Heart left ventricle (tissue), 16 donors: Measurements from ENCODE around the gene MLIP. TPM values are rescaled to one million over a fixed set of nuclear protein-coding genes. Genes with fewer than 3 reads are reported as not detected.

Source experiments
- ATAC-seq, 4 donors: fragments of 200-7000 bp; cut with Tn5 transposase; one replicate each; pipeline ENCODE4 v1.9.1; 2020 to 2022; ENCODE audit warnings: moderate library complexity in 4 of 4, mild to moderate bottlenecking in 3 of 4, moderate number of reproducible peaks in 1 of 4
- DNase-seq, 5 donors: peaks; one replicate each; pipeline ENCODE4 v3.0.0-alpha.2; 2020
- H3K27ac ChIP-seq, 12 donors: fragments of 200-600 bp; sonication (generic) in 4 of 12; one replicate each; pipeline versions ENCODE4 v1.5.0 to v1.8.0; 2016 to 2022; ENCODE audit warnings: mild to moderate bottlenecking in 2 of 12
- H3K27me3 ChIP-seq, 9 donors: fragments of 200-600 bp; sonication (generic) in 2 of 9; one replicate each; pipeline versions ENCODE4 v1.5.1 to v1.8.0; 2016 to 2022; ENCODE audit warnings: mild to moderate bottlenecking in 3 of 9
- H3K36me3 ChIP-seq, 9 donors: fragments of 200-600 bp; sonication (generic) in 2 of 9; one replicate each; pipeline versions ENCODE4 v1.5.0 to v1.8.0; 2018 to 2022; ENCODE audit warnings: mild to moderate bottlenecking in 2 of 9
- H3K4me1 ChIP-seq, 12 donors: fragments of 200-600 bp; sonication (generic) in 4 of 12; one replicate each; pipeline versions ENCODE4 v1.5.0 to v1.8.0; 2016 to 2022; ENCODE audit warnings: mild to moderate bottlenecking in 3 of 12
- H3K4me3 ChIP-seq, 12 donors: fragments of 200-600 bp; sonication (generic) in 4 of 12; one replicate each; pipeline versions ENCODE4 v1.5.0 to v1.8.0; 2017 to 2022; ENCODE audit warnings: mild to moderate bottlenecking in 9 of 12, moderate library complexity in 4 of 12
- H3K9me3 ChIP-seq, 12 donors: fragments of 200-600 bp; sonication (generic) in 4 of 12; one replicate each; pipeline versions ENCODE4 v1.5.0 to v1.8.0; 2016 to 2022; ENCODE audit warnings: mild to moderate bottlenecking in 1 of 12
- CTCF ChIP-seq, 12 donors: fragments of 200-600 bp; sonication (generic) in 4 of 12; IDR thresholded peaks; one replicate each; pipeline versions ENCODE4 v1.5.0 to v1.8.0; 2018 to 2022; ENCODE audit warnings: antibody characterized with exemption in 12 of 12, mild to moderate bottlenecking in 5 of 12
- POLR2A ChIP-seq, 2 donors: fragments of 450-650 bp; IDR thresholded peaks; one replicate each; pipeline ENCODE4 v1.6.1; 2017; ENCODE audit warnings: antibody characterized with exemption in 2 of 2, mild to moderate bottlenecking in 2 of 2, moderate library complexity in 2 of 2
- WGBS, 4 donors: extraction: QIAGEN DNeasy Blood & Tissue Kit in 2 of 4; methylation state at CpG; one replicate each; pipeline versions ENCODE4 v1.1.5 to v1.1.7; 2013 to 2018; 5-methylcytosine and 5-hydroxymethylcytosine counted together
- intact Hi-C, 10 donors: fragments of 100-400 bp; cut with DNase I; formaldehyde crosslinking; loops; one replicate each; pipeline versions ENCODE4 v1.11.1 to v1.14.2; 2022
- polyA plus RNA-seq, 2 donors: library from polyadenylated mRNA; stranded (reverse); fragments of 200-250 nt; gene quantifications; one replicate each; pipeline ENCODE4 v1.2.3, GENCODE V29; 2013
- total RNA-seq, 9 donors: library from RNA; depleted of rRNA in 2 of 9; stranded (reverse); fragments of >200 nt in 2 of 9; fragmentation: NEBNext Ultra II Directional in 3 of 9; extraction: Animal tissue kit (Norgen Biotek cat#: 25700) in 3 of 9; gene quantifications; one replicate each; pipeline versions ENCODE4 v1.1.0 to v1.2.4, GENCODE V29; 2016 to 2023
- donor health status: ischemic (EF 13 %, LVEDD 7.1; RV severe dilation, severe dysfunction).
- donor health status: healthy with polysubstance abuse.
- donor health status: DM: no; HTN: yes; CAD: no.
- donor health status: DM: no; HTN: no; CAD: no.
- donor health status: ischemic (EF 25% LVEDD 6.9; RV normal size, moderate dysfunction).
- donor health status: ischemic (EF 25% LVEDD 5.7; RV mildly dilated, moderate dysfunction).
- donor health status: healthy.
- donor health status: DM: yes; HTN: yes; CAD: no.
- donor health status: ischemic (EF 35%, LVEDD 5.7; RV mildly dilated, moderate dysfunction).
- donor health status: nonischemic (EF 11% LVEDD 7.7; RV severe dilation, severe dysfunction).
- donor health status: DM: yes; HTN: yes; CAD: no.
- donor health status: PGD.
- donor health status: ischemic (EF 29% LVEDD 5.4; RV normal size, mild dysfunction).
- donor health status: nonischemic (EF 23%, LVEDD 6.1; RV moderate dilation, normal function).

Gene MLIP
- total and polyA plus RNA-seq, 11 donors = 130 to 522 (median 360) TPM

GRCh38 chr6:54291738-54292137, 180.5 kb downstream of the MLIP start:
- 43 to 74% (median 55%) methylated on average over 2 of the region's 2 CpGs for WGBS, 4 donors

GRCh38 chr6:54294965-54295532, 183.8 kb downstream of the MLIP start:
- no peaks in the 10 kb centered on the region for H3K9me3 ChIP-seq
- H3K27me3 ChIP-seq = no peaks in the 10 kb centered on the region
- H3K4me3 ChIP-seq = no peak overlapping the region
- no peak for ATAC-seq
- no peak overlapping the region for H3K27ac ChIP-seq
- WGBS, 4 donors = 84 to 90% (median 88%) methylated on average over 7 to 8 of the region's 8 CpGs
- intact Hi-C loops = no loop called here
- H3K4me1 ChIP-seq = no peaks in the 10 kb centered on the region
- peak in 1 of 5 donors; percentile 44 for DNase-seq
- H3K36me3 ChIP-seq = no peaks in the 10 kb centered on the region
- TF ChIP-seq POLR2A (IDR thresholded peaks at IDR 0.05) = no peak
- no peak for TF ChIP-seq CTCF (IDR thresholded peaks at IDR 0.05)

More at GRCh38 chr6:54291738-54292137, 180.5 kb downstream of the MLIP start:
- Histone ChIP-seq H3K9me3 (no peaks in the 10 kb centered on the region), H3K4me1 (no peaks in the 10 kb centered on the region), H3K36me3 (no peaks in the 10 kb centered on the region), H3K4me3 (no peak overlapping the region), H3K27ac (no peak overlapping the region), H3K27me3 (no peaks in the 10 kb centered on the region)
- peak in 1 of 4 donors; percentile 28 for ATAC-seq
- intact Hi-C loops = no loop called here
- TF ChIP-seq POLR2A (IDR thresholded peaks at IDR 0.05) (no peak), CTCF (IDR thresholded peaks at IDR 0.05) (no peak)
- no peak for DNase-seq

GRCh38 chr6:54299542-54300269, 188.5 kb downstream of the MLIP start:
- Histone ChIP-seq H3K4me1 (no peaks in the 10 kb centered on the region), H3K27ac (no peak overlapping the region), H3K9me3 (no peaks in the 10 kb centered on the region), H3K4me3 (no peak overlapping the region), H3K27me3 (no peaks in the 10 kb centered on the region), H3K36me3 (no peaks in the 10 kb centered on the region)
- 78 to 84% (median 79%) methylated on average over 2 of the region's 2 CpGs for WGBS, 4 donors
- DNase-seq (no peak), ATAC-seq (no peak)
- TF ChIP-seq POLR2A (IDR thresholded peaks at IDR 0.05) (no peak), CTCF (IDR thresholded peaks at IDR 0.05) (no peak)
- intact Hi-C loops = no loop called here

- DNase-seq (no peak), ATAC-seq (no peak)
- no peak overlapping the region for H3K27ac ChIP-seq
- H3K9me3 ChIP-seq = no peaks in the 10 kb centered on the region
- H3K36me3 ChIP-seq = no peaks in the 10 kb centered on the region
- TF ChIP-seq CTCF (IDR thresholded peaks at IDR 0.05) (no peak), POLR2A (IDR thresholded peaks at IDR 0.05) (no peak)
- no peaks in the 10 kb centered on the region for H3K27me3 ChIP-seq
- H3K4me1 ChIP-seq = no peaks in the 10 kb centered on the region
- intact Hi-C loops = no loop called here
- H3K4me3 ChIP-seq = no peak overlapping the region
Observed at GRCh38 chr6:54301770-54302169, 190.5 kb downstream of the MLIP start.
